ES-I3 (cell line): ENCODE measurements around the gene H2AZ2.
"Not testable (repeated sequence)": the region's sequence is repeated elsewhere in the genome, so short reads cannot be mapped to it uniquely, and the experiment has no call there.

Experiments
- H3K36me3 ChIP-seq: 2 replicates; pipeline ENCODE4 v1.6.1; 2013; ENCODE audit warnings: mild to moderate bottlenecking, low read length, control low read depth, moderate library complexity; ENCODE audit not compliant: insufficient read depth
- H3K4me1 ChIP-seq: 2 replicates; pipeline ENCODE4 v1.6.1; 2013; ENCODE audit warnings: mild to moderate bottlenecking, control low read depth, low read length; ENCODE audit not compliant: insufficient read depth
- H3K9ac ChIP-seq: 2 replicates; pipeline ENCODE4 v1.6.1; 2013; ENCODE audit warnings: low read depth, mild to moderate bottlenecking, low read length, moderate library complexity
- H3K9me3 ChIP-seq: 2 replicates; pipeline ENCODE4 v1.6.1; 2013; ENCODE audit warnings: mild to moderate bottlenecking, low read length, moderate library complexity; ENCODE audit not compliant: control insufficient read depth, insufficient read depth

Gene H2AZ2

GRCh38 chr7:44852590-44852989 lies 4.7 kb upstream of the H2AZ2 start:
- Histone ChIP-seq H3K9me3 (no peaks in the 10 kb centered on the region), H3K36me3 (no peaks in the 10 kb centered on the region), H3K4me1 (no peaks in the 10 kb centered on the region), H3K9ac (no peak overlapping the region)

GRCh38 chr7:44849885-44850544 lies 2.1 kb upstream of the H2AZ2 start:
- Histone ChIP-seq H3K4me1 (no peaks in the 10 kb centered on the region), H3K9ac (no peak overlapping the region), H3K9me3 (no peaks in the 10 kb centered on the region), H3K36me3 (no peaks in the 10 kb centered on the region)

- Histone ChIP-seq H3K4me1 (no peaks in the 10 kb centered on the region), H3K9ac (peak overlapping the region; percentile 79; the same call in 1 of the 2 replicates), H3K36me3 (no peaks in the 10 kb centered on the region), H3K9me3 (no peaks in the 10 kb centered on the region)
Observed at GRCh38 chr7:44849259-44849884, 1.5 kb upstream of the H2AZ2 start.

- no peaks in the 10 kb centered on the region for H3K4me1 ChIP-seq
- H3K9ac ChIP-seq: peak overlapping the region; percentile 91
- no peaks in the 10 kb centered on the region for H3K36me3 ChIP-seq
- H3K9me3 ChIP-seq: no peaks in the 10 kb centered on the region
Observed at GRCh38 chr7:44847509-44847919, 373 bp downstream of the H2AZ2 start.

GRCh38 chr7:44846816-44847508 lies 925 bp downstream of the H2AZ2 start:
- Histone ChIP-seq H3K9ac (peak overlapping the region; percentile 91), H3K9me3 (no peaks in the 10 kb centered on the region), H3K4me1 (no peaks in the 10 kb centered on the region), H3K36me3 (no peaks in the 10 kb centered on the region)

- H3K9me3 ChIP-seq, H3K36me3 ChIP-seq: not testable (repeated sequence)
Observed at GRCh38 chr7:44846390-44846789, 1.5 kb downstream of the H2AZ2 start.

GRCh38 chr7:44845451-44845850 lies 2.4 kb downstream of the H2AZ2 start:
- Histone ChIP-seq H3K9ac (no peak overlapping the region), H3K9me3 (no peaks in the 10 kb centered on the region), H3K4me1 (no peaks in the 10 kb centered on the region), H3K36me3 (peaks cover 7% of the 10 kb centered on the region)

More at GRCh38 chr7:44846390-44846789, 1.5 kb downstream of the H2AZ2 start:
- not testable (repeated sequence) for H3K4me1 ChIP-seq
- H3K9ac ChIP-seq: peak overlapping the region; percentile 91

GRCh38 chr7:44843440-44843839 lies 4.4 kb downstream of the H2AZ2 start:
- not testable (repeated sequence) for H3K4me1 ChIP-seq, H3K36me3 ChIP-seq, H3K9ac ChIP-seq, H3K9me3 ChIP-seq

- H3K36me3 ChIP-seq, H3K4me1 ChIP-seq, H3K9me3 ChIP-seq, H3K9ac ChIP-seq: not testable (repeated sequence)
Observed at GRCh38 chr7:44842675-44843074, 5.2 kb downstream of the H2AZ2 start.

GRCh38 chr7:44838751-44839150 lies 9.1 kb downstream of the H2AZ2 start:
- Histone ChIP-seq H3K4me1 (no peaks in the 10 kb centered on the region), H3K9me3 (no peaks in the 10 kb centered on the region), H3K36me3 (peaks cover 7% of the 10 kb centered on the region), H3K9ac (no peak overlapping the region)

GRCh38 chr7:44827567-44827966 lies 20.3 kb downstream of the H2AZ2 start:
- H3K36me3 ChIP-seq: peaks cover 30% of the 10 kb centered on the region
- peaks cover 4% of the 10 kb centered on the region; the same call in 1 of the 2 replicates for H3K4me1 ChIP-seq
- H3K9me3 ChIP-seq: no peaks in the 10 kb centered on the region
- no peak overlapping the region for H3K9ac ChIP-seq

GRCh38 chr7:44824894-44825526 lies 22.9 kb downstream of the H2AZ2 start:
- peaks cover 4% of the 10 kb centered on the region; the same call in 1 of the 2 replicates for H3K4me1 ChIP-seq
- no peak overlapping the region for H3K9ac ChIP-seq
- H3K9me3 ChIP-seq: no peaks in the 10 kb centered on the region
- H3K36me3 ChIP-seq: peaks cover 18% of the 10 kb centered on the region

- Histone ChIP-seq H3K9ac (no peak overlapping the region), H3K36me3 (0 out of 2 replicates have a peak, but pooled peaks cover 5% of the 10 kb centered on the region)
Observed at GRCh38 chr7:44823255-44823781, 24.6 kb downstream of the H2AZ2 start.

GRCh38 chr7:44819292-44819691 lies 28.6 kb downstream of the H2AZ2 start:
- H3K9me3 ChIP-seq: no peaks in the 10 kb centered on the region
- H3K4me1 ChIP-seq: peaks cover 4% of the 10 kb centered on the region; the same call in 1 of the 2 replicates
- H3K36me3 ChIP-seq: no peaks in the 10 kb centered on the region
- H3K9ac ChIP-seq: no peak overlapping the region

More at GRCh38 chr7:44823255-44823781, 24.6 kb downstream of the H2AZ2 start:
- Histone ChIP-seq H3K4me1 (peaks cover 4% of the 10 kb centered on the region; the same call in 1 of the 2 replicates), H3K9me3 (no peaks in the 10 kb centered on the region)
